SK-N-SH treated with all-trans-retinoic acid at 6 μM for 48 hours (cell line): Measurements from ENCODE around the gene ARHGAP15.

Source experiments
- ATAC-seq: fragments of 200-7000 bp; cut with Tn5 transposase; 3 replicates; pipeline ENCODE4 v1.9.1; 2020; ENCODE audit warnings: mild to moderate bottlenecking, moderate library complexity
- ARNTL ChIP-seq: fragments of 450-650 bp; formaldehyde crosslinking; IDR thresholded peaks from 2 replicates; pipeline ENCODE4 v1.5.0; 2020; ENCODE audit warnings: low read depth, mild to moderate bottlenecking, moderate library complexity, borderline replicate concordance
- BACH2 ChIP-seq: fragments of 250-450 bp; sonication (Bioruptor Pico); IDR thresholded peaks from 2 replicates; pipeline ENCODE4 v1.9.0; 2021; ENCODE audit warnings: mild to moderate bottlenecking, borderline replicate concordance
- CREB5 ChIP-seq: fragments of 250-450 bp; sonication (Bioruptor Pico); IDR thresholded peaks from 2 replicates; pipeline ENCODE4 v1.5.1; 2020; ENCODE audit warnings: low read depth, mild to moderate bottlenecking, moderate library complexity
- CSDC2 ChIP-seq: fragments of 250-450 bp; sonication (Bioruptor Pico); IDR thresholded peaks from 2 replicates; pipeline ENCODE4 v1.5.0; 2020; ENCODE audit warnings: mild to moderate bottlenecking, moderate library complexity
- CSRNP3 ChIP-seq: fragments of 250-450 bp; sonication (Bioruptor Pico); IDR thresholded peaks from 2 replicates; pipeline ENCODE4 v1.5.1; 2021; ENCODE audit warnings: mild to moderate bottlenecking, moderate library complexity
- ESRRG ChIP-seq: fragments of 250-450 bp; sonication (Bioruptor Pico); IDR thresholded peaks from 2 replicates; pipeline ENCODE4 v1.6.1; 2021; ENCODE audit warnings: mild to moderate bottlenecking
- GLIS3 ChIP-seq: fragments of 250-450 bp; sonication (Bioruptor Pico); IDR thresholded peaks from 2 replicates; pipeline ENCODE4 v1.5.0; 2020; ENCODE audit warnings: mild to moderate bottlenecking, moderate library complexity
- ISL1 ChIP-seq: fragments of 250-450 bp; sonication (Bioruptor Pico); IDR thresholded peaks from 2 replicates; pipeline ENCODE4 v2.1.2; 2022; ENCODE audit warnings: mild to moderate bottlenecking, moderate library complexity
- OSR1 ChIP-seq: fragments of 250-450 bp; sonication (Bioruptor Pico); IDR thresholded peaks from 2 replicates; pipeline ENCODE4 v1.8.0; 2022; ENCODE audit warnings: moderate library complexity, mild to moderate bottlenecking, inconsistent platforms
- PATZ1 ChIP-seq: fragments of 250-450 bp; sonication (Bioruptor Pico); IDR thresholded peaks from 2 replicates; pipeline ENCODE4 v1.8.0; 2020; ENCODE audit warnings: mild to moderate bottlenecking, moderate library complexity, borderline replicate concordance
- POU6F1 ChIP-seq: fragments of 250-450 bp; sonication (Bioruptor Pico); IDR thresholded peaks from 2 replicates; pipeline ENCODE4 v1.8.0; 2021; ENCODE audit warnings: low read depth, mild to moderate bottlenecking, moderate library complexity, borderline replicate concordance
- RARB ChIP-seq: fragments of 250-450 bp; sonication (Bioruptor Pico); IDR thresholded peaks from 2 replicates; pipeline ENCODE4 v1.8.0; 2021; ENCODE audit warnings: mild to moderate bottlenecking, moderate library complexity
- SNAI2 ChIP-seq: fragments of 250-450 bp; sonication (Bioruptor Pico); IDR thresholded peaks from 2 replicates; pipeline ENCODE4 v1.5.0; 2020; ENCODE audit warnings: mild to moderate bottlenecking, moderate library complexity
- TCF4 ChIP-seq: fragments of 250-450 bp; sonication (Bioruptor Pico); IDR thresholded peaks from 2 replicates; pipeline ENCODE4 v1.8.0; 2021; ENCODE audit warnings: mild to moderate bottlenecking, moderate library complexity, borderline replicate concordance
- TOX ChIP-seq: fragments of 250-450 bp; sonication (Bioruptor Pico); IDR thresholded peaks from 2 replicates; pipeline ENCODE4 v1.8.0; 2021; ENCODE audit warnings: mild to moderate bottlenecking, moderate library complexity, borderline replicate concordance
- ZC3H10 ChIP-seq: fragments of 250-450 bp; sonication (Bioruptor Pico); IDR thresholded peaks from 2 replicates; pipeline ENCODE4 v1.5.1; 2021; ENCODE audit warnings: mild to moderate bottlenecking, moderate library complexity
- ZFP3 ChIP-seq: fragments of 250-450 bp; sonication (Bioruptor Pico); IDR thresholded peaks from 2 replicates; pipeline ENCODE4 v1.5.0; 2020; ENCODE audit warnings: mild to moderate bottlenecking, moderate library complexity
- ZFP30 ChIP-seq: fragments of 450-650 bp; formaldehyde crosslinking; IDR thresholded peaks from 2 replicates; pipeline ENCODE4 v1.5.0; 2022; ENCODE audit warnings: mild to moderate bottlenecking, moderate library complexity
- ZNF565 ChIP-seq: fragments of 450-650 bp; formaldehyde crosslinking; conservative IDR thresholded peaks from 2 replicates; pipeline ENCODE4 v1.5.0; 2020; ENCODE audit warnings: low read depth, mild to moderate bottlenecking, moderate library complexity
- ZNF70 ChIP-seq: fragments of 450-650 bp; formaldehyde crosslinking; IDR thresholded peaks from 2 replicates; pipeline ENCODE4 v1.5.0; 2020; ENCODE audit warnings: mild to moderate bottlenecking, moderate library complexity
- ZNF8 ChIP-seq: fragments of 450-650 bp; formaldehyde crosslinking; IDR thresholded peaks from 2 replicates; pipeline ENCODE4 v1.5.0; 2020; ENCODE audit warnings: mild to moderate bottlenecking, moderate library complexity

Gene ARHGAP15

GRCh38 chr2:143289025-143289424 is 159.8 kb downstream of the ARHGAP15 start:
- no peak for ATAC-seq
- TF ChIP-seq TCF4 (CRISPR knock-in tag), result no peak
- no peak for TF ChIP-seq RARB (CRISPR knock-in tag)
- TF ChIP-seq ZNF565 (CRISPR knock-in tag), result no peak
- no peak for TF ChIP-seq ZFP30
- no peak for TF ChIP-seq CSRNP3 (CRISPR knock-in tag)
- no peak for TF ChIP-seq ISL1 (CRISPR knock-in tag)
- no peak for TF ChIP-seq TOX (CRISPR knock-in tag)

- ATAC-seq, result no peak
- TF ChIP-seq SNAI2 (no peak), GLIS3 (CRISPR knock-in tag) (no peak), ZFP30 (no peak), PATZ1 (CRISPR knock-in tag) (no peak)
Measured at GRCh38 chr2:143290221-143290620, 161.0 kb downstream of the ARHGAP15 start.

- ATAC-seq, result no peak
- no peak for TF ChIP-seq TOX (CRISPR knock-in tag)
- TF ChIP-seq ARNTL (CRISPR knock-in tag), result no peak
- no peak for TF ChIP-seq OSR1
- no peak for TF ChIP-seq ZNF8
- TF ChIP-seq ESRRG, result no peak
- no peak for TF ChIP-seq ZNF70 (CRISPR knock-in tag)
- TF ChIP-seq POU6F1 (CRISPR knock-in tag), result no peak
- no peak for TF ChIP-seq CSRNP3 (CRISPR knock-in tag)
- TF ChIP-seq, all 23 proteins: peak for 0
Measured at GRCh38 chr2:143294068-143294467, 164.8 kb downstream of the ARHGAP15 start.

- TF ChIP-seq ZNF70 (CRISPR knock-in tag) (no peak), CSRNP3 (CRISPR knock-in tag) (no peak), ZNF565 (CRISPR knock-in tag) (no peak), ZNF8 (no peak), CREB5 (CRISPR knock-in tag) (no peak), ISL1 (CRISPR knock-in tag) (no peak), PATZ1 (CRISPR knock-in tag) (no peak), ZFP3 (CRISPR knock-in tag) (no peak), OSR1 (no peak), ESRRG (no peak), ZFP30 (no peak), RARB (CRISPR knock-in tag) (no peak), BACH2 (CRISPR knock-in tag) (no peak), TCF4 (CRISPR knock-in tag) (no peak), CSDC2 (CRISPR knock-in tag) (no peak), ZC3H10 (CRISPR knock-in tag) (no peak)
- ATAC-seq, result no peak
Measured at GRCh38 chr2:143296089-143296488, 166.9 kb downstream of the ARHGAP15 start.
